Stimulated activated CD4-positive, alpha-beta T cell treated with anti-CD3 and anti-CD28 coated beads, Interleukin-2, amount 100 ng/mL, for 4 hours (primary cell): ENCODE results near the gene DNAH2.
A peak's percentile ranks its signal among the peaks of the same experiment; 100 is the strongest.

Experiments used
- DNase-seq: peaks from one replicate; pipeline ENCODE4 v3.0.0-alpha.2; 2020; ENCODE audit warnings: low read depth

Gene DNAH2, protein sequence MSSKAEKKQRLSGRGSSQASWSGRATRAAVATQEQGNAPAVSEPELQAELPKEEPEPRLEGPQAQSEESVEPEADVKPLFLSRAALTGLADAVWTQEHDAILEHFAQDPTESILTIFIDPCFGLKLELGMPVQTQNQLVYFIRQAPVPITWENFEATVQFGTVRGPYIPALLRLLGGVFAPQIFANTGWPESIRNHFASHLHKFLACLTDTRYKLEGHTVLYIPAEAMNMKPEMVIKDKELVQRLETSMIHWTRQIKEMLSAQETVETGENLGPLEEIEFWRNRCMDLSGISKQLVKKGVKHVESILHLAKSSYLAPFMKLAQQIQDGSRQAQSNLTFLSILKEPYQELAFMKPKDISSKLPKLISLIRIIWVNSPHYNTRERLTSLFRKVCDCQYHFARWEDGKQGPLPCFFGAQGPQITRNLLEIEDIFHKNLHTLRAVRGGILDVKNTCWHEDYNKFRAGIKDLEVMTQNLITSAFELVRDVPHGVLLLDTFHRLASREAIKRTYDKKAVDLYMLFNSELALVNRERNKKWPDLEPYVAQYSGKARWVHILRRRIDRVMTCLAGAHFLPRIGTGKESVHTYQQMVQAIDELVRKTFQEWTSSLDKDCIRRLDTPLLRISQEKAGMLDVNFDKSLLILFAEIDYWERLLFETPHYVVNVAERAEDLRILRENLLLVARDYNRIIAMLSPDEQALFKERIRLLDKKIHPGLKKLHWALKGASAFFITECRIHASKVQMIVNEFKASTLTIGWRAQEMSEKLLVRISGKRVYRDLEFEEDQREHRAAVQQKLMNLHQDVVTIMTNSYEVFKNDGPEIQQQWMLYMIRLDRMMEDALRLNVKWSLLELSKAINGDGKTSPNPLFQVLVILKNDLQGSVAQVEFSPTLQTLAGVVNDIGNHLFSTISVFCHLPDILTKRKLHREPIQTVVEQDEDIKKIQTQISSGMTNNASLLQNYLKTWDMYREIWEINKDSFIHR (N-terminal part only)

DNA sequence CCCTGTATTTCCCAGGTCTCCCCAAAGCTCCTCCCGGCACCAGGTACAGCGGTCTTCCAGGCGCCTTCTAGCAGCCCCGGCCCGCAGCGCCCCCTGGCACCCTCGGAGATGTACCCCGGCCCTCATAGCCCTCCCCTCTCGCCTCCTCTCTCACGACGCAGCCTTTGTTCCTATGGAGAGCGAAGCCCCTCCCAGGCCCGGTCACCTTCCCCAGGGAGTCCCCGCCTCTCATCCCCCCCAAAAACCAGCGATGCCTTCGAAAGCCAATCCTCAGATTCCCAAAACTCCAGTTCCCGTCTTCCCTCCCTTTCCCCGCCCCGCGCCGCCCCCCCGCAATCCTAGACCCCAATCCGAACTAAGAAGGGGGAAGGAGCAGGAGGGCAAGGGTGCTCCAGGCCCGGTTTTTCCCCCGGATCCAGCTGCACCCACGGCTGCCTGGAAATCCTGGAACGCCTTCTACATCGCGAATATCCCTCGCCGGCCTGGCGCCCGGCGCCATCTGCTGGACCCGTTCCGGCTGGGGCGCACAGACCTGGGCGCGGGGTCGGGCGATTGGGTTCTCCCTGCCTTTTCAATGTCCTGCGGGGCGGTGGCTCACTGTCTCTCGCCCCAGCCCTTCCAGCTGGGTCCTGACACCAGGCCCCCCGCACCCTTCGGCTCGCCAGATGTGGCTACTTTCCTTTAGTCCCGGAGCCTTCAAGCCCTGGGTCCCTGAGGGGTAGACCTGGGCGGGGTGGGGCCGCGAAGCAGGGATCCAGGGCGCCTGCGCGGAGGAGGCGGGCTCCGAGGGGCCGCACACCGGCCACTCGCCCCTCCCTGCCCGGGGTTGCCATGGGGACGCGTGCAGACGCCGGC is at the start of gene DNAH2:
TSS of gene DNAH2 (plus strand) at position 844 of the 855 bp plus-strand sequence. CDS start 1,991 bp downstream, outside the sequence.
- DNase-seq: no peak

DNA sequence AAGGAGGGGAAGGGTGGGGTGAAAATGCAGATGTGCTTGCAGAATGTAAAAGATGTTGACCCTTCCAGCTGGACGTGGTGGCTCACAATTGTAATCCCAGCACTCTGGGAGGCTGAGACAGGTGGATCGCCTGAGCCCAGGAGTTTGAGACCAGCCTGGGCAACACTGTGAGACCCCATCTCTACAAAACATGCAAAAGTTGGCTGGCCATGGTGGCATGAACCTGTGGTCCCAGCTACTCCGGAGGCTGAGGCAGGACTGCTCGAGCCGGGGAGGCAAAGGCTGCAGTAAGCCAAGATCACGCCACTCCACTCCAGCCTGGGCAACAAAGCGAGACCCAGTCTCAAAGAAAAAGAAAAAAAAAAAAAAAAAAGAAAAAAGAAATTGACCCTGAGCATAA is 49.1 kb upstream of the DNAH2 start:
- no peak for DNase-seq

DNA sequence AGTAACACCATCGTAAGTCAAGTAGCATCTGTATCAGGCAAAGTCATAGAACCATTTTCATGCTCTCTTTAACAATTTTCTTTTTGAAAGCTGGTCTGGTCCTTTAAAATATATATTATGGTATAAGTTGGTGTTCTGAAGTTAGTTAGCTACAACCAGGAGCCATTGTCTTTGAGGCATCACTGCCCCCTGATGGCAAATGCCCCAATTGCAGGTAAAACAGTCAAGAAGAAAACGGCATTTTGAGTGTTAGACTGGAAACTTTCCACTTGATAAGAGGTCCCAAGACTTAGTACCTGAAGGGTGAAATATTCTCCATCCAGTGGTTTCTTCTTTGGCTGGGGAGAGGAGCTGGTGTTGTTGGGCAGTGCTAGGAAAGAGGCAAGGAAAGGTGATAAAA is 44.3 kb upstream of the DNAH2 start:
- DNase-seq: no peak

DNA sequence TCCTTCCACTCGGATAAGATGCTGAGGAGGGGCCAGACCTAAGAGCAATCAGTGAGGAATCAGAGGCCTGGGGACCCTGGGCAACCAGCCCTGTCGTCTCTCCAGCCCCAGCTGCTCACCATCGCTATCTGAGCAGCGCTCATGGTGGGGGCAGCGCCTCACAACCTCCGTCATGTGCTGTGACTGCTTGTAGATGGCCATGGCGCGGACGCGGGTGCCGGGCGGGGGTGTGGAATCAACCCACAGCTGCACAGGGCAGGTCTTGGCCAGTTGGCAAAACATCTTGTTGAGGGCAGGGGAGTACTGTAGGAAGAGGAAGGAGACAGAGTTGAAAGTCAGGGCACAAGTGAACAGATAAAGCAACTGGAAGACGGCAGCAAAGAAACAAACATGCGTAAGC is 42.6 kb upstream of the DNAH2 start:
- DNase-seq: no peak

DNA sequence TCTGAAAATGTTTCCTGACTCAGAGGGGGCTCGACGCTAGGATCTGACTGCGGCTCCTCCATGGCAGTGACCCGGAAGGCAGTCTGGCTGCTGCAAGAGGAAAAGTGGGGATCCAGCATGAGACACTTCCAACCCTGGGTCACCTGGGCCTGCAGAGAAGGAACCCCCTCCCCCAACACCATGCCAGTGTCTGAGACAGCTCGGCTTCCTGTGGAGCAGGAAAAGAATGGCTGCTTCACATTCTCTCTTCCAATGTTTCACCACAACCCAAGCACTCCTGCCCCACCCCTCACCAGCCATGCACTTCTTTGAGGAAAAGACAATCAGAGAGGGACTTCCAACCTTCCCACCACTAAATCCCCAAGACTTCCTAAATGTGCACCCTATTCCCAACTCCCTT is 41.0 kb upstream of the DNAH2 start:
- DNase-seq: no peak

DNA sequence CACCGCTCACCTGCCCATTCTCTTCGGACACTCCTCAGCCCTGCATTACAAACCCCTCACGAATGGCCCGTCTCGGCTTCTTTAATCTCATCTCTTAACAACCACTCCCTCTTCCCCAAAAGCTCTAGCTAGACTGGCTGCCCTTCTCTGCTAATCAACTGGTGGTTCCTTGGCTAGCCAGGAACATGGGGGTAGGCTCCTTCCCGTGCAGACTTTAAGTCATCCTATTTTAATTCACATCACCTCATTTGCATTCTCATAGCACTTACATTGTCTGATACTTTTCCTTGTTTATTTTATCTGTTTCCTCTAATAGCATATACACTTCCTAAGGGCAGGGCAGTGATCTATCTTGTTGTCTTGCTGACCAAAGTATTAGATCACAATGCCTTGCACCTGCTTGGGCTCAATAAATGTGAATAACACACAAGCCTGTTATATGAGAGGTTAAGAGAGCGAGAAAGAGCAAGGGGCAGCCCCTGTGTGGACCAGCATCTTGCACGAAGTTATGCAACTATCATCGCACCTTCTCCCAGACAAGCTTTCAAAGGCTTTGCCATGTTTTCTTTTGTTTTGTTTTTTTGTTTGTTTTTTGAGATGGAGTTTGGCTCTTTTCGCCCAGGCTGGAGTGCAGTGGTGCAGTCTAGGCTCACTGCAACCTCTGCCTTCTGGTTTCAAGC is 40.0 kb upstream of the DNAH2 start:
- no peak for DNase-seq

DNA sequence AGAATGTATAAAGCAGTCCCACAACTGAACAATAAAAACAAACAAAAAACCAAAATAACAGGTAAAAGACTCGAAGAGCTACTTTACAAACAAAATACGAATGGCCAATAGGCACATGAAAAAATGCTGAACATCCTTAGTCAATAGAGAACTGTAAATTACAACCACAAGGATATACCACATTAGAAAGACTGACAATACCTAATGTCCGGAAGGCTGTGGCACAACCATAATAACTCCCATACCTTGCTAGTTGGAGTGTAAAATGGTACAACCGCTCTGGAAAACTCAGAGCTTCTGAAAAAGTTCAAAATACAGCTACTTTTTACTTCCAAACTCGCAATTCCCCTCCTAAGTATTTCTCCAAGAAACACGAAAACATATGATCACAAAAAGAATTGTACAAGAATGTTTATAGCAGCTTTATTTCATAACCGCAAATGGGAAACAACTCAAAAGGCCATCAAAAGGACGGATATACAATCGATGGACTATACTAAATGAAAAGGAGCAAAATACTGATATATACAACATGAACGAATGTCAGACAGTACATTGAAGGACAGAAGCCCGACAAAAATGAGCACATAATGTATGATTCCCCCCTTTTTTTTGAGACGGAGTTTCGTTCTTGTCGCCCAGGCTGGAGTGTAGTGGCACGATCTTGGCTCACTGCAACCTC is 32.6 kb upstream of the DNAH2 start:
- no peak for DNase-seq

DNA sequence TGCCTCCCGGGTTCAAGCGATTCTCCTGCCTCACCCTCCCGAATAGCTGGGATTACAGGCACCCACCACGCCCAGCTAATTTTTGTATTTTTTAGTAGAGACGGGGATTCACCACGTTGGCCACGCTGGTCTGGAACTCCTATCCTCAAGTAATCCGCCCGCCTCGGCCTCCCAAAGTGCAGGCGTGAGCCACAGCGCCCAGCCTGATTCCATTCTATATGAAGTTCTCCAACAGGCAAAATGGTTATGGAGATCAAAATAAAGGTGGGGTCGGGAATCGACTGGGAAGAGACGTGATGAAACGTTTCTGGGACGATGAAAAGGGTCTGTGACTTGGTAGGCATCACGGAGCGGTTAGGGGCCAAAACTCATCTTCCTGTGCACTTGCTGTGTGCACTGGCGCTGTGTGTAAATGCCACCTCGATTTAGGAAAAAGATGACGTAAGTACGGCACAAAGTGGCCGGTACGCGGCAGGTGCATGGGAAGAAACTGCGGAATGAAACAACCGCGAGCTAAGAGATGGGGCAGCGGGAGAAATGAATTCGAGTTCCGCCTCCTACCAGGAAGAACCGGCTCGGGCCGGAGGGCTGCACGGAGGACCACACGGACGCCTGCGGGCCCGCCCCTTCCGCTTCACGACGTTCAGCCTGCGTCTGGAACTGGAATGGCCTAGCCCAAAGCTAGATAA is 31.9 kb upstream of the DNAH2 start:
- peak; percentile 76 for DNase-seq

DNA sequence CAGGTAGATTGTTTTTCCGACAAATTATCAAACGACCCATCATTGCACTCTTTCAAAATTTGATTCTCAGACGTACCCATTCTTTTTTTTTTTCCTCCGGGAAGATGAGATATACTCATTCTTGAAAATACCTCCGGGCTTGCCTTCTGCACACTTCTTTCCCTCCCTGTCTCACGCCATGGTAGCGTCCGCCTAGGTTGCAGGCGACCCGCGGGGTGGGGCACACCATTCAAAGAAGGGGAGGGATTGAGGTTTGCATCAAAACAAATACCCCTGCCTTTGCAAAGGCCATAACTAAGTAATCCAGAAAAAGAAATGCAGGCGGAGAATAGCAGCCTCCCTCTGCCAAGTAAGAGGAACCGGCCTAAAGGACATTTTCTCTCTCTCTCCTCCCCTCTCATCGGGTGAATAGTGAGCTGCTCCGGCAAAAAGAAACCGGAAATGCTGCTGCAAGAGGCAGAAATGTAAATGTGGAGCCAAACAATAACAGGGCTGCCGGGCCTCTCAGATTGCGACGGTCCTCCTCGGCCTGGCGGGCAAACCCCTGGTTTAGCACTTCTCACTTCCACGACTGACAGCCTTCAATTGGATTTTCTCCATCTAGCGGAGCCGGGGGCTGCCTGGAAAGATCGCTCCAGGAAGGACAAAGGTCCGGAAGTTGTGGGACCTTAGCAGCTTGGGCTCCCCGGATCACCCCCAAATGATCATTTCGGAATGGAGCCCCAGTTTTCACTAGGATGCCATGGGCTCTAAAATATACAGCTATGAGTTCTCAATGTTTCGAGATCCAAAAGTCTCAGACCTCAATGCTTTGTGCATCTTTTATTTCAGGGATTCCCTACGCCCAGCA is 31.1 kb upstream of the DNAH2 start:
- peak; percentile 66 for DNase-seq

DNA sequence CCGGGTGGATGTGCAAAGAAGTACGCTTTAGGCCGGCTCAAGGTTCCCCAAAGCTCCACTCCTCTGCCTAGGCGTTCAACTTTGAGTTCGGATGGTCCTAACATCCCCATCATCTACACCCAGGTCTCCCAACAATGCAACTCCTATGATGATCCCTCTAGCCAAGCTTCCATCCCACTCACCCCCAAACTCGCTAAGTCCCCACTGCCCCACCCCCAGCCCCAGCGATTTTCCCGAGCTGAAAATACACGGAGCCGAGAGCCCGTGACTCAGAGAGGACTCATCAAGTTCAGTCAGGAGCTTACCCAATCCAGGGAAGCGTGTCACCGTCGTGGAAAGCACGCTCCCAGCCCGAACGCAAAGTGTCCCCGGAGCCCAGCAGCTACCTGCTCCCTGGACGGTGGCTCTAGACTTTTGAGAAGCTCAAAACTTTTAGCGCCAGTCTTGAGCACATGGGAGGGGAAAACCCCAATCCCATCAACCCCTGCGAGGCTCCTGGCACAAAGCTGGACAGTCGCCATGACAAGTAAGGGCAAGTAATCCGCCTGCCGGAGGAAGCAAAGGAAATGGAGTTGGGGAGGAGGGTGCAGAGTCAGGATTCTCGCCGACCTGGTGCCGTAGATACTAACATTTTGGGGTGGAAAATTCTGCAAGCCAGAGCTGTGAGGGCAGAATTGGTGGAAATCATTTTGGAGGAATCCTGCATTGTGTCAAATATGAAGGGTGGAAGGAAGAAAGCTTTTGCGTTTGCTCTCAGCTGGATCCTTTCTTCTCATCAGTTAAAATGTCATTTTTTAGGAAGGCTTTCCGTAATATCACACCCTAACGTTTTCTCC is 30.3 kb upstream of the DNAH2 start, which contains the start of gene TP53:
TSS of gene TP53 (minus strand) at position 419 of the 836 bp plus-strand sequence. CDS start 10,896 bp downstream, outside the sequence.
- peak; percentile 78 for DNase-seq

DNA sequence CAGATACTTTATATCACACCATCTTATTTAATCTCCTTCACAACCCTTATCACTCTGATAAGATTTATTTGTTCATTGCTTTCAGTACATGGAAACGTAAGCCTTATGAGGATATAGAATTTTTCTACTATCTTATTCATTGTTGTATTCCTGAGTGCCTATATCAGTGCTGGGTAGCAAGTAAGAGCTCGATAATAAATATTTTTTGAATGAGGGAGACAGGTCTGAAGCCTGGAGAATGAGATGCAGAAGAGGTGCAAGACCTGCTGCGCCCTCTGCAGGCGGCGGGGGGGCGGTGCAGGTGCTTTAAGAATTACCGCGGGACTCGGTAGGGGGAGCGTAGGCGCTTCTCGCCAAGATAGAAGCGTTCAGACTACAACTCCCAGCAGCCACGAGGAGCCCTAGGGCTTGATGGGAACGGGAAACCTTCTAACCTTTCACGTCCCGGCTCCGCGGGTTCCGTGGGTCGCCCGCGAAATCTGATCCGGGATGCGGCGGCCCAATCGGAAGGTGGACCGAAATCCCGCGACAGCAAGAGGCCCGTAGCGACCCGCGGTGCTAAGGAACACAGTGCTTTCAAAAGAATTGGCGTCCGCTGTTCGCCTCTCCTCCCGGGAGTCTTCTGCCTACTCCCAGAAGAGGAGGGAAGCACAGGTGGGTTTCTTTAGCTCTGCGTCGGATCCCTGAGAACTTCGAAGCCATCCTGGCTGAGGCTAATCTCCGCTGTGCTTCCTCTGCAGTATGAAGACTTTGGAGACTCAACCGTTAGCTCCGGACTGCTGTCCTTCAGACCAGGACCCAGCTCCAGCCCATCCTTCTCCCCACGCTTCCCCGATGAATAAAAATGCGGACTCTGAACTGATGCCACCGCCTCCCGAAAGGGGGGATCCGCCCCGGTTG is 29.4 kb upstream of the DNAH2 start, which contains the start of gene WRAP53:
TSS of gene WRAP53 (plus strand) at position 570 of the 900 bp plus-strand sequence. CDS start at position 742, 172 bp downstream.
- peak; percentile 94 for DNase-seq

DNA sequence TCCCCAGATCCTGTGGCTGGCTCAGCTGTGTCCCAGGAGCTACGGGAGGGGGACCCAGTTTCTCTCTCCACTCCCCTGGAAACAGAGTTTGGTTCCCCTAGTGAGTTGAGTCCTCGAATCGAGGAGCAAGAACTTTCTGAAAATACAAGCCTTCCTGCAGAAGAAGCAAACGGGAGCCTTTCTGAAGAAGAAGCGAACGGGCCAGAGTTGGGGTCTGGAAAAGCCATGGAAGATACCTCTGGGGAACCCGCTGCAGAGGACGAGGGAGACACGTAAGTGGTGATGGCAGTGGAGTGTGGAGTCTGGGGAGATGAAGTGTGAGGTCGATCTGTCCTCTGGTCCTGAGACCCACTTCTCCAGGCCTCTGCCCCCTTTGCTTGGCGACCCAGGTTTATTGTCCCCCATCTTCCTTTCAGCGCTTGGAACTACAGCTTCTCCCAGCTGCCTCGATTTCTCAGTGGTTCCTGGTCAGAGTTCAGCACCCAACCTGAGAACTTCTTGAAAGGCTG is 28.7 kb upstream of the DNAH2 start:
- no peak for DNase-seq

DNA sequence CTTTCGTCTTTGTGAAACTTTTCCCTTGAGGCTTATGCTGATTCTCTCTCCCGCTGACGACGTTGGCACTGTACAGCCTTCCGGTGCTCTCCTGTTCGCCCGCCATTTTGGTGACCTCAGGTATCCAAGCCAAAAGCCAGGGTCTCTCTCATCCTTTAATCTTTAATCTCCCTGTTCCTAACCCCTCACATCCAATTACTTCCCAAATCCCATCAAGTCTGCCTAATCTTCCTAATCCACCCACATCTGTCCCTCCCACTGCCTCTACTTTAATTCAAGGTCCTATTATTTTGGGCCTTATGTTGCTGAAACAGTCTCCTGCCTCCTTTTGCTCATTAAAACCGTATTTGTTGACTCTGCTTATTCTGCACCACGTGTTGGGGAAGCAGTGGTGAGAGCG is 22.0 kb upstream of the DNAH2 start:
- DNase-seq: no peak

DNA sequence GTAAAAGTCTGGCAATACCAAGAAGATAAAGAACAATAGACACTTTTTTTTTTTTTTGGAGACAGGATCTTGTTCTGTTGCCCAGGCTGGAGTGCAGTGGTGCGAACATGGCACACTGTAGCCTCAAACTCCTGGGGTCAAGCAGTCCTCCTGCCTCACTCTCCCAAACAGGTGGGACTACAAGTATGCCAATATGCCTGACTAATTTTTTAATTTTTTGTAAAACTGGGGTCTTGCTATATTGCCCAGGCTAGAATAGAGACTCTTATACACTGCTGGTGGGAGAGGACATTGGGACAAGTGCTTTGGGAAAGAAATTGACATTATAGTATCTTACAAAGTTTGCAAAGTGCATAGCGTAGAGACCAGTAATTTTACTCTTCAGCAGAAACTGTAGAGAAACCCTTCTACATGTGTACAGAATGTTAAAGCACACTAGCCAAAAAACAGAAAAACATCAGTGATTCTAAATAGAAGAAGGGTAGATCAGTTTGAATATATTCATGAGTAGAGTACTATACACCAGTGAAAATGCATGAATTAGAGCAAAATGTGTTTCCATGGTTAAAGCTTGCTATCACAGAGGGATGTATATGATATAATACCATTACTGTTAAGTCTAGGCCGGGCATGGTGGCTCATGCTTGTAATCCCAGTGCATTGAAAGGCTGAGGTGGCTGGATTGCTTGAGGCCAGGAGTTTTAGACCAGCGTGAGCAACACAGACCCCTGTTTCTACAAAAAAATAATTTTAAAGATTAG is 19.5 kb upstream of the DNAH2 start:
- DNase-seq: no peak

DNA sequence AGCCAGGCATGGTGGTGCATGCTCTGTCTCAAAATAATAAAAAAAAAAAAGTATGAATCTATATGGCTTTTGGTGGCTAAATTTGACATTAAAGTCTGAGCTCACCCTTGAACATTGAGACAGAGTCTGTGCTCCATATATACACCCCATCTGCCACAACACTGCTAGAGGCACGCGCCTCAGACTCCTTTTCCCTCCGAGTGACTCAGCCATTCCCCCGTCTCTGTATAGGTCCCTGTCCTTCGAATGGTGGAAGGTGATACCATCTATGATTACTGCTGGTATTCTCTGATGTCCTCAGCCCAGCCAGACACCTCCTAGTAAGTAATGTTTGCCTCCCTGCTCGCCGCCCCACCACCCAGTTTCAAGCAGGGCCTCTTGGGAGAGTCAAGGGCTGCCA is 17.0 kb upstream of the DNAH2 start:
- DNase-seq: no peak

DNA sequence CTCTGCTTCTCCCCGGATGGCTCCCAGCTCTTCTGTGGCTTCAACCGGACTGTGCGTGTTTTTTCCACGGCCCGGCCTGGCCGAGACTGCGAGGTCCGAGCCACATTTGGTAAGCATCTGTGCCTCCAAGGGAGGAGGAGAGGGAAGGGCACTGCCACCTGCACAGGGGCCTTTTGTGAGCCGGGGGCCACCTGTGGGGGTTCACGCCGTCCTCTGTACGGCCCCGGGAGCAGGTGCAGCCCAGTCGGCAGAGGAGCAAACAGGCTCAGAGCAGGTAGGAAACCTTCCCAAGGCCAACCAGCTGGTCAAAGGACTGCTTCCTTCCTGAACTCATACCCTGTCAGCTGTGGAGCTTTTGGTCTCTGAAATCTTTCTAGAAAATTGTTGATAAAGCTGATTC is 15.9 kb upstream of the DNAH2 start:
- DNase-seq: no peak
